ENCODE measurements around the gene STXBP5. TPM values are rescaled to one million over a fixed set of nuclear protein-coding genes. Genes with fewer than 3 reads are reported as not detected.

The STXBP5 gene
- polyA plus RNA-seq, 1 of the 3 experiments (the other 2 are of a cell fraction) = 9.9 TPM

DNA sequence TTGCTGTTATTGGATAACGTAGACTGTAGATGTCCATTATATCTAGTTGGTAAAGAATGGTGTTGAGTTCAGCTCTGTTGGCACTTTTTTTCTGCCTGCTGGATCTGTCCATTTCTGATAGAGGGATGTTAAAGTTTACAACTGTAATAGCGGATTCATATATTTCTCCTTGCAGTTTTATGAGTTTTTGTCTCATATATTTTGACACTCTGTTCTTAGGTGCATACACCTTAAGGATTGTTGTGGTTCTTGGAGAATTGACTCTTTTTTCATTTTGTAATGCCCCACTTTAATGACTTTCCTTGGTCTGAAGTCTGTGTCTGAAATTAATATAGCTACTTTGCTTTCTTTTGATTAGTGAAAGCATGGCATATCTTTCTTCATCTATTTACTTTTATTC is 16.1 kb downstream of the STXBP5 start:
- ChIA-PET POLR2A (no interaction called here), CTCF (no interaction called here)
- no peaks in the 10 kb centered on the region for H3K27me3 ChIP-seq (ENCODE audit: insufficient read depth)
- H3K4me3 ChIP-seq (ENCODE audit: low read depth in 2 of 2, low read length in 1 of 2) = no peak overlapping the region
- H3K4me1 ChIP-seq (ENCODE audit: control insufficient read depth in 1 of 2, insufficient read depth in 2 of 2, low read depth in 1 of 2, low read length in 1 of 2) = no peaks in the 10 kb centered on the region; a peak in 2 of 4 replicates
- DNase-seq = no peak
- WGBS (ENCODE audit: low lambda C conversion rate) = 90% methylated on average over 2 of the region's 2 CpGs
- H3K9me3 ChIP-seq = no peaks in the 10 kb centered on the region
- H2AFZ ChIP-seq (ENCODE audit: low read depth) = no peak overlapping the region
- peaks cover 6% of the 10 kb centered on the region for H3F3A ChIP-seq (replicated peaks; ENCODE audit: insufficient read depth)
- peaks cover 95% of the 10 kb centered on the region for H3K79me2 ChIP-seq (ENCODE audit: insufficient read depth)
- H4K20me1 ChIP-seq (ENCODE audit: insufficient read depth) = no peaks in the 10 kb centered on the region; the same call in 1 of the 2 replicates
- no peak overlapping the region for H3K4me2 ChIP-seq
- H3K27ac ChIP-seq (ENCODE audit: low read depth in 2 of 2, low read length in 1 of 2) = no peak overlapping the region
- H3K9me2 ChIP-seq = no peaks in the 10 kb centered on the region
- H3K36me3 ChIP-seq (replicated peaks in 1 of 2; ENCODE audit: control insufficient read depth in 1 of 2, insufficient read depth in 2 of 2, low read length in 1 of 2) = peaks cover 29 to 52% of the 10 kb centered on the region in 2 experiments
- H3K9ac ChIP-seq = no peak overlapping the region
- TF ChIP-seq FOXM1 (IDR thresholded peaks at IDR 0.05; ENCODE audit: low read depth) = no peak
- TF ChIP-seq, protein P1, sequence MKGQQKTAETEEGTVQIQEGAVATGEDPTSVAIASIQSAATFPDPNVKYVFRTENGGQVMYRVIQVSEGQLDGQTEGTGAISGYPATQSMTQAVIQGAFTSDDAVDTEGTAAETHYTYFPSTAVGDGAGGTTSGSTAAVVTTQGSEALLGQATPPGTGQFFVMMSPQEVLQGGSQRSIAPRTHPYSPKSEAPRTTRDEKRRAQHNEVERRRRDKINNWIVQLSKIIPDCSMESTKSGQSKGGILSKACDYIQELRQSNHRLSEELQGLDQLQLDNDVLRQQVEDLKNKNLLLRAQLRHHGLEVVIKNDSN (IDR thresholded peaks at IDR 0.05; ENCODE audit: borderline replicate concordance, low read depth) = no peak
- TF ChIP-seq SIN3A (IDR thresholded peaks at IDR 0.05; ENCODE audit: borderline replicate concordance, low read depth, low read length) = no peak
- no peak for TF ChIP-seq RAD21 (IDR thresholded peaks at IDR 0.05; ENCODE audit: low read length)
- TF ChIP-seq, protein P2, sequence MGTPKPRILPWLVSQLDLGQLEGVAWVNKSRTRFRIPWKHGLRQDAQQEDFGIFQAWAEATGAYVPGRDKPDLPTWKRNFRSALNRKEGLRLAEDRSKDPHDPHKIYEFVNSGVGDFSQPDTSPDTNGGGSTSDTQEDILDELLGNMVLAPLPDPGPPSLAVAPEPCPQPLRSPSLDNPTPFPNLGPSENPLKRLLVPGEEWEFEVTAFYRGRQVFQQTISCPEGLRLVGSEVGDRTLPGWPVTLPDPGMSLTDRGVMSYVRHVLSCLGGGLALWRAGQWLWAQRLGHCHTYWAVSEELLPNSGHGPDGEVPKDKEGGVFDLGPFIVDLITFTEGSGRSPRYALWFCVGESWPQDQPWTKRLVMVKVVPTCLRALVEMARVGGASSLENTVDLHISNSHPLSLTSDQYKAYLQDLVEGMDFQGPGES (IDR thresholded peaks at IDR 0.05; ENCODE audit: low read depth, low read length) = no peak
- TF ChIP-seq FOXJ3 (CRISPR knock-in tag; IDR thresholded peaks at IDR 0.05) = no peak
- no peak for TF ChIP-seq POLR2AphosphoS5 (IDR thresholded peaks at IDR 0.05; ENCODE audit: low read depth, low read length)
- TF ChIP-seq, protein P3, sequence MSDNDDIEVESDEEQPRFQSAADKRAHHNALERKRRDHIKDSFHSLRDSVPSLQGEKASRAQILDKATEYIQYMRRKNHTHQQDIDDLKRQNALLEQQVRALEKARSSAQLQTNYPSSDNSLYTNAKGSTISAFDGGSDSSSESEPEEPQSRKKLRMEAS (IDR thresholded peaks at IDR 0.05; ENCODE audit: low read depth) = no peak
- TF ChIP-seq TAF1 (IDR thresholded peaks at IDR 0.05; ENCODE audit: borderline replicate concordance, low read depth, low read length) = no peak

DNA sequence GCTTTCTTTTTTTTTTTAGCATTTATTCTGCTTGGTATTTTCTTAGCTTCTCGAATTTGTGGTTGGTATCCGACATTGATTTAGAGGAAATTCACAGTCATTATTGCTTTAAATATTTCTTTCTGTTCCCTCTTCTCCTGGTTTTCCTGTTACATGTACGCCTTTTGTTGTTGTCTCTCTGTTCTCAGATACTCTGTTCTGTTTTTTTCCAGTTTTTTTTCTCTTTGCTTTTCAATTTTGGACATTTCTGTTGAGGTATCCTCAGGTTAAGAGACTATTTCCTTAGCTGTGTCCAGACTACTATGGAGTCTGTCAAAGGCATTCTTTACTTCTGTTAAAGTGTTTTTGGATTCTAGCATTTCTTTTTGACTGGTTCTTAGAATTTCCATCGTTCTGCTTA is 17.5 kb downstream of the STXBP5 start:
- CTCF ChIA-PET = no interaction called here
- 90% methylated on average over 4 of the region's 4 CpGs for WGBS (ENCODE audit: low lambda C conversion rate)
- H3K9me3 ChIP-seq = no peaks in the 10 kb centered on the region

More for the DNA sequence above, 17.5 kb downstream of the STXBP5 start:
- no peaks in the 10 kb centered on the region for H3K27me3 ChIP-seq (ENCODE audit: insufficient read depth)
- H3K4me3 ChIP-seq (ENCODE audit: low read depth in 2 of 2, low read length in 1 of 2) = no peak overlapping the region
- no peak overlapping the region for H3K9ac ChIP-seq
- no peaks in the 10 kb centered on the region; a peak in 2 of 4 replicates for H3K4me1 ChIP-seq (ENCODE audit: control insufficient read depth in 1 of 2, insufficient read depth in 2 of 2, low read depth in 1 of 2, low read length in 1 of 2)
- no peaks in the 10 kb centered on the region for H3K9me2 ChIP-seq
- H3K27ac ChIP-seq (ENCODE audit: low read depth in 2 of 2, low read length in 1 of 2) = no peak overlapping the region
- H3K36me3 ChIP-seq (replicated peaks in 1 of 2; ENCODE audit: control insufficient read depth in 1 of 2, insufficient read depth in 2 of 2, low read length in 1 of 2) = peaks cover 35 to 63% of the 10 kb centered on the region in 2 experiments
- TF ChIP-seq CHD2 (IDR thresholded peaks at IDR 0.05; ENCODE audit: low read length, partially characterized antibody) = no peak
- TF ChIP-seq, protein P1 (IDR thresholded peaks at IDR 0.05; ENCODE audit: borderline replicate concordance, low read depth) = no peak
- POLR2A ChIA-PET = no interaction called here
- H3K4me2 ChIP-seq = no peak overlapping the region
- DNase-seq = no peak
- H3F3A ChIP-seq (replicated peaks; ENCODE audit: insufficient read depth) = peaks cover under 1% of the 10 kb centered on the region
- H3K79me2 ChIP-seq (ENCODE audit: insufficient read depth) = peaks cover 96% of the 10 kb centered on the region
- H4K20me1 ChIP-seq (ENCODE audit: insufficient read depth) = no peaks in the 10 kb centered on the region; the same call in 1 of the 2 replicates
- no peak overlapping the region for H2AFZ ChIP-seq (ENCODE audit: low read depth)

Measured in SK-N-SH (cell line).